ENCODE data around the gene MAD1L1.

DNA sequence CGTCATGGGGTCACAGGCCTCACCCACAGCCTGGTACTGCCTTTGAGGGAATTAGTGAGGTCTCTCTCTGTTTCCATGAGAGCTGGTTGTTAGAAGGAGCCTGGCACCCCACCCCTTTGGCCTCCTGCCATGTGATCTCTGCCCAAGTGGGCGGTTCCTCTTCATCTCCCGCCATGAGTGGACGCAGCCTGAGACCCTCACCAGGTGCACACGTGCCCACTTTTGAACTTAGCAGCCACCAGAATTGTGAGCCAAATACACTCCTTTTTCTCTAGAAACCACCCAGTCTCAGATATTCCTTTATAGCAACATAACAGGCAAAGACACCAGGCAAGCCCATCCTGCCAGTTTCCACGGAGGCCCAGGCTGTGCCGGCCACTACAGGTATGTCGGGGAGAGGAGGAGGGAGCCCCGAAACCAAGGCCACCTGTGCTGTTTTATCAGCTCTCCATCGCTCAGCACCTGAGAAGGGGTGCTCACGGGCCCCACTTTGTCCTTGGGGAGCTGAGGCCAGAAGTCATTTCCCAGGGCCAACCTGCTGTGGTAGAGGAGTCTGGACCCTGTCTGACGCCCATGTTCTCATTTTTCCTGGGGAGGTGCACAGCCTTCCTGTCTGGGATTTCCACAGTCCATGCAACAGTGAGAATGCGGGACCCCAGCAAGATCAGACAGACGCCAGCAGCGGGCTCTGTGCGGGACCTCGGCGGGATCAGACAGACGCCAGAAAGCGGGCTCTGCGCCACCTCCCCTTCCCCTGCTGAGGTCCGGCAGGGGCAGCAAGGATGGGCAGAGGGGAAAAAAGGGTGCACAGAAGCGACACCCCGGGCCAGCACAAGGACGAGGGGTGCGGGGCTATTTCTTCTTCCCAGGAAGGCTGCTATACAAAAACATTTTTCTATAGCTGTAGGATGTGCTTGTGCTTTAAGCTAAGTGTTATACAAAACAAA, 342.2 kb downstream of the MAD1L1 start:
- TF ChIP-seq EZH2 (IDR thresholded peaks at IDR 0.05; ENCODE audit: borderline replicate concordance, low read depth, low read length, severe bottlenecking) (no peak), POLR2A (IDR thresholded peaks at IDR 0.05; ENCODE audit: low read depth, low read length) (no peak), POLR2AphosphoS5 (IDR thresholded peaks at IDR 0.05; ENCODE audit: insufficient read depth, low read depth, low read length) (no peak)
- TF ChIP-seq, protein P1, sequence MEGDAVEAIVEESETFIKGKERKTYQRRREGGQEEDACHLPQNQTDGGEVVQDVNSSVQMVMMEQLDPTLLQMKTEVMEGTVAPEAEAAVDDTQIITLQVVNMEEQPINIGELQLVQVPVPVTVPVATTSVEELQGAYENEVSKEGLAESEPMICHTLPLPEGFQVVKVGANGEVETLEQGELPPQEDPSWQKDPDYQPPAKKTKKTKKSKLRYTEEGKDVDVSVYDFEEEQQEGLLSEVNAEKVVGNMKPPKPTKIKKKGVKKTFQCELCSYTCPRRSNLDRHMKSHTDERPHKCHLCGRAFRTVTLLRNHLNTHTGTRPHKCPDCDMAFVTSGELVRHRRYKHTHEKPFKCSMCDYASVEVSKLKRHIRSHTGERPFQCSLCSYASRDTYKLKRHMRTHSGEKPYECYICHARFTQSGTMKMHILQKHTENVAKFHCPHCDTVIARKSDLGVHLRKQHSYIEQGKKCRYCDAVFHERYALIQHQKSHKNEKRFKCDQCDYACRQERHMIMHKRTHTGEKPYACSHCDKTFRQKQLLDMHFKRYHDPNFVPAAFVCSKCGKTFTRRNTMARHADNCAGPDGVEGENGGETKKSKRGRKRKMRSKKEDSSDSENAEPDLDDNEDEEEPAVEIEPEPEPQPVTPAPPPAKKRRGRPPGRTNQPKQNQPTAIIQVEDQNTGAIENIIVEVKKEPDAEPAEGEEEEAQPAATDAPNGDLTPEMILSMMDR (IDR thresholded peaks at IDR 0.05; ENCODE audit: extremely low read depth in 1 of 2, insufficient read depth in 1 of 2, low read depth in 1 of 2, low read length in 2 of 2), result no peak
